ENCODE data around the gene STK39. TPM values are rescaled to one million over a fixed set of nuclear protein-coding genes. Genes with fewer than 3 reads are reported as not detected.
A peak's percentile ranks its signal among the peaks of the same experiment; 100 is the strongest.

Gene STK39
- total RNA-seq, 2 donors from 2014 or later, result 21.5 to 27.9 TPM

DNA sequence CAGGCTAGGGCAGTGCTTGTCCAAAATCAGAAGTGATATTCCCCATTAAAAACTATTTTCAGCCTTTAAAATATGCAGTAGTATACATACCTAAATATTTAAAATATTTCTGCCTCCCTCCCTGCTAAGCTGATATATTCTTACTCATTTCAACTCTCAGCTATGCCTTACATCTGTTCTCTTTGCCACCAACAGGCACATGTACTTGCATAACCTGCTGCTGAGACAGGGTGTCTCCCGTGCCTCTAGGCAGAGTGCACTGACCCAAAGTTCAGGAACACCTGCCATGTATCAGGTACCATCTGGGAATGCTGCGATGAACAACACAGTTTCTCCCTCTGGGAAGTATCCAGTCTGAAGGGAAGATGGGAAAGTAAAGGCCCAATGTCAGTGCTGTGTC is 91.7 kb downstream of the STK39 start:
- H3K36me3 Mint-ChIP-seq (ENCODE audit: low read depth), result peaks cover 18% of the 10 kb centered on the region
- H3K27ac Mint-ChIP-seq, result no peak overlapping the region
- H3K4me3 Mint-ChIP-seq, result no peak overlapping the region
- H3K9me3 Mint-ChIP-seq, result no peaks in the 10 kb centered on the region
- no peaks in the 10 kb centered on the region for H3K27me3 Mint-ChIP-seq
- no peak for ATAC-seq (replicated peaks)
- H3K4me1 Mint-ChIP-seq, result peaks cover 15% of the 10 kb centered on the region

DNA sequence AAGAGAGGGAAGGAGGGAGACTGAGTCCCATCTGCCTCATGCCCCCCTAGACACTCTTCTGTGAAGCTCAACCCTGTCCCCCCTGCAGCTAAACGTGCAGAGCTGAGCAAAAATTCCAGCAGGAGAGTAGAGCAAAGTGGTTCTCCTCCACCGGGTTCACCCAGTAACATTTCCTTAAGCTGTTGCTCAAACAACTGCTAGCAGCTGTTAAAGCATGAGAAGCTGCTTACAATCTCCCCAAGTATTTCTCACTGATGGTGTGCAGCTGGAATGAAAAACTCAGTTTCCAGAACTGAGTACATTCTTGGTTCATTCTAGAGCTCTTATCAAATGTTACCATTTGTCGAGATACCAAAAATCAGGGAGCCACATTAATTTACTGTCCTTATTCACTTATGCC is 92.3 kb downstream of the STK39 start:
- Mint-ChIP-seq H3K27me3 (no peaks in the 10 kb centered on the region), H3K9me3 (no peaks in the 10 kb centered on the region), H3K4me3 (no peak overlapping the region), H3K36me3 (ENCODE audit: low read depth) (peaks cover 18% of the 10 kb centered on the region), H3K27ac (no peak overlapping the region), H3K4me1 (peaks cover 15% of the 10 kb centered on the region)
- ATAC-seq (replicated peaks), result no peak

DNA sequence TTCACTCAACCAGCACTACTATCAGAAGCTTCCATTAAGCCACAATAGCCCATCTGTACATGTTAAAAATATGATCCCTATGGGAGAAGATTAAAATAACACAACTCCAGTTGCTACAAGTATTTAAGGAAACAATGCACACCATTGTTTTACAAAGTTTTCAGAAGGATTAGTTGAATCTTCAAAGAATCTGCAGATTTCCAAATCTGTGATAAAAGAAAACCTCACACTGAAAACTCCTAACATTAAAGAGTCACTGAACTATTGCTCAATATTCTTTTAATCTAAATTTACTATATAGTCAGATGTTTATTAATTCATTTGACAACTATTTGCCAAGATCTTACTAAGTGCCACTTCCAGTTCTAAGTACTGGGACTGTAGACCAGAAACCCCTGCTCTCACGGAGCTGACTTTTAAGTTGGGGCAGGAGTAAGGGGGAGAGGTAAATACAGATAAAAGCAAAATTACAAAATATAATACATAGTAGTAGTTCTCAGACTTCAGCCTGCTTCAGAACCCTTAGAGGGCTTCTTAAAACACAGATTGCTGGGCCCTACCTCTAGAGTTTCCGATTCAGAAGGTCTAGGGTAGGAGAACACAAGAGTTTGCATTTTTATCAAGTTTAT is 94.4 kb downstream of the STK39 start:
- peaks cover 9% of the 10 kb centered on the region for H3K36me3 Mint-ChIP-seq (ENCODE audit: low read depth)
- H3K27ac Mint-ChIP-seq, result no peak overlapping the region

DNA sequence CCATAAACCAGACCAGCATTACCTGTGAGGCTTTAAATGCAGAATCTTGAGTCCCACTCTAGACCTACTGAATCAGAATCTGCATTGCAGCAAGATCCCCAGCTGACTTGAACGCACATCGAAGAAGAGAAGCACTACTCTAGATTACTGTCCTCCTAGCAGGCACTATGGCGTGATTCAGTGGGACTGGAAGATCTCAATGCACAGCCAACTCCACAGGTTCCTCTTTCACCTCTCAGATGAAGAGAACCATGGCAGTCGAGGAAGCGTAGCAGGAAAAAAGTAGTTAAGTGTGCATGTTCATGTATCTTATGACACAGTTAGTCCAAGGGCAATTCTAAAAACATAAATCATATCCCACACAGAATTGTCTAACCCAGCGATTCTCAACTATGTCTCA is 97.4 kb downstream of the STK39 start:
- Mint-ChIP-seq H3K36me3 (ENCODE audit: low read depth) (peaks cover 5% of the 10 kb centered on the region), H3K4me3 (no peak overlapping the region), H3K27ac (no peak overlapping the region), H3K27me3 (no peaks in the 10 kb centered on the region), H3K9me3 (no peaks in the 10 kb centered on the region), H3K4me1 (peaks cover 3% of the 10 kb centered on the region)
- no peak for ATAC-seq (replicated peaks)

More for the DNA sequence above, 94.4 kb downstream of the STK39 start:
- H3K4me1 Mint-ChIP-seq, result peaks cover 12% of the 10 kb centered on the region
- ATAC-seq (replicated peaks), result no peak
- no peaks in the 10 kb centered on the region for H3K27me3 Mint-ChIP-seq
- H3K4me3 Mint-ChIP-seq, result no peak overlapping the region
- H3K9me3 Mint-ChIP-seq, result no peaks in the 10 kb centered on the region

DNA sequence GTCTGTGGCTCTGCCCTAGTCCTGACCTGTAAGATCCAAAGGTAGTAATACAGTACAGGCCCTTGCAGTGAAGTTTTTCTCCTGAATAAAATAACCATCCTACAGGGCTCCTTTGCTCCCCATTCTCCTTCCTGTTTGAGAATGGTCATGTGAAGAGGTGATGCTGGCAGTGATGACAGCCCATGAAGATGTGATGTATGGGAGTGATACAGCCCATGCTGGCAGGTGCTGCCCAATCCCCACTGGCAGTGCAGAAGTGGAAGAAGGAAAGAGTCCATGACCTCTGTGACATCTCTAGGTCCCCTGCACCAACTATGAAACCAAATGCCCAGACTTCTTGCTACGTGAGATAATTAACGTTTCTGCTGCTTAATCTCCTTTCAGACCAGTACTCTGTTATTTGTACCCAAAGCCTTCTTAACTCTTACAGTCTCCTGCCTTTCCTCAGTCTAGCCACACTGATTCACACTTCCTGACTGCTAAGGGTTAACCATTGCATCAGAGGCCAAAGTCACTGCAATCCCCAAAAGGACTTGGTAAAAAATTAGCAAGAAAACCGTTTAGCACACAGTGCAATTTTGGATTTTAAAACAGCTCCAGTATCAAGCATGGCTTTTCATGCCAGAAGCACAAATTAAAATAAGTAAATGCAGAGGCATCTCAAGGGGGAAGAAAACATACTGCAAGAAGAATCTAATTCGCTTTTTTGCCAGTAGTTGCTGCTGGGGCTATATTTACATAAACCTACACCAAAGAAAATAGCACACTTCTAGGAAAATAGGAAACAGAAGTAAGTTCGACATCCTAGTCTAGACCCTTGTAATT is 98.0 kb downstream of the STK39 start:
- H3K4me3 Mint-ChIP-seq, result no peak overlapping the region
- H3K27me3 Mint-ChIP-seq, result no peaks in the 10 kb centered on the region
- no peak for ATAC-seq (replicated peaks)
- H3K9me3 Mint-ChIP-seq, result no peaks in the 10 kb centered on the region
- no peak overlapping the region for H3K27ac Mint-ChIP-seq
- peaks cover 3% of the 10 kb centered on the region for H3K4me1 Mint-ChIP-seq
- peaks cover 5% of the 10 kb centered on the region for H3K36me3 Mint-ChIP-seq (ENCODE audit: low read depth)

DNA sequence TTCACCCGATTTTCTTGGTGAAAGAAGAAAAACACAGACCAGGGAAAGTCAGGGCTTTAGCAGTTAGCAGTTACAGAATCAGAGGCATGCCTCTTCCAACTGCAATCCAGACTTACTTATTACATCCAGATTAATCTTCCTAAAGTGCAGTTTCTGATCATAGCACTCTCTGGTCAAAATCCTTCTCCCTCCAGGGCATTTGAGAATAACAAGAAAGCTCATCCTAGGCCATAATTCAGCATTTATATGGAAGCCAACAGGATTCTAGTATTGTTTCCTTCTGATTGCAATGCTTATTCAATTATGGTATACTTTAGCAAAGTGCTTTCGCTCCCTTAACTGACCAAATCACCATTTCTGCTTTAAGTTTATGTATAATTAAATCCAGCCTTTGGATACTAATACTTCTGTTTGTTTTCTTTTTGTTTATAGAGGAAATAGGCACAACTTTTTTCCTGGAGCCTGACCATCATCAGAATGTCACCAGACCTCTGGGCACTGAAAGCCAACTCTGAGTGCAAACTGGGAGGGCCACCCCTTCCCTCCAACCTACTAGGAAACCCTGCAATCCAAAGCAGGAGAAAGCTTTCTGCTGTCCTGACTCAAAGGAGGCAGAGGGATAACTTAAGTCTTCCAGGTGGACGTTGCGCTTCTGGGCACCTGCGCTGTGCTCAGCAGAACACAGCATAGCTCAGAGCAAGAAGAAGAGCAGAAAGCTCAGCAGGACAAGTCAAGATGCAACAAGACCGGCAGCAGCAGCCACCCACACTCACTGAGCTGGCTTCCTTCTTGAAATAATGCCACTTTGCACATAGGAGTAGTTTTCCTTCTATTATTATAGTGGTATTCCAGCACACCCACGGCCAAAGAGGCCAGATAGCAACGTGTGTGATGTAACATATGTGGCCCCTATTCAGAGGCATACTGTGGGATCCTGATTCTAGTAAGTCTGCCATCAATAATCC is 99.3 kb downstream of the STK39 start:
- peaks cover 3% of the 10 kb centered on the region for H3K4me1 Mint-ChIP-seq
- peak overlapping the region; percentile 24 for H3K27ac Mint-ChIP-seq
- H3K36me3 Mint-ChIP-seq (ENCODE audit: low read depth), result no peaks in the 10 kb centered on the region
- no peak for ATAC-seq (replicated peaks)
- no peaks in the 10 kb centered on the region for H3K9me3 Mint-ChIP-seq
- H3K4me3 Mint-ChIP-seq, result no peak overlapping the region
- no peaks in the 10 kb centered on the region for H3K27me3 Mint-ChIP-seq

DNA sequence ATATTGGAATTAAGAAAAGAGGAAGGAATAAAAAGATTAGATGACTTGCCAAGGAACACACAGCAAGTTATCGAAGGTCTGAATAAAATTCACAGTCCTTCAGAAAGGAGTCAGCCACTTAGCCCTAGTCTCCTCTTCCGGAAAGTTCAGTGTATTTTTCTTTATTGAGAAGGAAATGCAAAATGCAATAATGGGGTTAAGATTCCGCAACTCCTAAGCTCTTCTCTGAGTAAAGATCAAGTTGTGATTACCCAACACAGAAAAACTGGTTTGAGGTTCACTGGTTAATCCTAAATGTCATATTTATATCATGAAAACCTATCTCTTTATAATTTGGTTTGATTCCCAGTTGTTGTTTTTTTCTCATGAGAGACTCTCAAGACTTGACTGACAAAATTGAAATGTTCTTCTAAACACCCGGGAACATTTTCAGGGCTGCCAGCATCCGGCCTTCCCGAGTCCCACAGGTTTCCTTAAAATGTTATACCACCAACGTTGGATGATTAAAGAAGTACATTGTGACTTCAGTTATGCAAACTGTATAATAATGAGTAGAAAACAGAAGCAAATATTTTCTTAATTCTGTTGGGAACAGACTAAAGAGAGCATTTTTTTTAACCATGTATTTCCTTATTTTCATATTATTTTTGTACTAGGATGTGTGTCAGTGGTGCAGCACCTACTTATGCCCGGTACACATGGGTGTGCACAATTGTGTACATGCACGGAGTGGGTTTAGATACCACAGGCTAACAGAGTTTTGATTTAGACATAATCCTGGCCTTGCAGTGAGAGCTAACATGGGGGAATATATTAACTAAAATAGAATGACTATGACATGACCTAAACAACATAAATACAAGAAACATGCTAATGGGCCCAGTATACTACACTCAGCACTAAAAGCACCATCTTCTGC is 100.2 kb downstream of the STK39 start:
- ATAC-seq (replicated peaks), result no peak
- Mint-ChIP-seq H3K27me3 (no peaks in the 10 kb centered on the region), H3K9me3 (no peaks in the 10 kb centered on the region), H3K36me3 (ENCODE audit: low read depth) (no peaks in the 10 kb centered on the region), H3K4me1 (peaks cover 3% of the 10 kb centered on the region), H3K27ac (peak overlapping the region; percentile 63), H3K4me3 (no peak overlapping the region)

DNA sequence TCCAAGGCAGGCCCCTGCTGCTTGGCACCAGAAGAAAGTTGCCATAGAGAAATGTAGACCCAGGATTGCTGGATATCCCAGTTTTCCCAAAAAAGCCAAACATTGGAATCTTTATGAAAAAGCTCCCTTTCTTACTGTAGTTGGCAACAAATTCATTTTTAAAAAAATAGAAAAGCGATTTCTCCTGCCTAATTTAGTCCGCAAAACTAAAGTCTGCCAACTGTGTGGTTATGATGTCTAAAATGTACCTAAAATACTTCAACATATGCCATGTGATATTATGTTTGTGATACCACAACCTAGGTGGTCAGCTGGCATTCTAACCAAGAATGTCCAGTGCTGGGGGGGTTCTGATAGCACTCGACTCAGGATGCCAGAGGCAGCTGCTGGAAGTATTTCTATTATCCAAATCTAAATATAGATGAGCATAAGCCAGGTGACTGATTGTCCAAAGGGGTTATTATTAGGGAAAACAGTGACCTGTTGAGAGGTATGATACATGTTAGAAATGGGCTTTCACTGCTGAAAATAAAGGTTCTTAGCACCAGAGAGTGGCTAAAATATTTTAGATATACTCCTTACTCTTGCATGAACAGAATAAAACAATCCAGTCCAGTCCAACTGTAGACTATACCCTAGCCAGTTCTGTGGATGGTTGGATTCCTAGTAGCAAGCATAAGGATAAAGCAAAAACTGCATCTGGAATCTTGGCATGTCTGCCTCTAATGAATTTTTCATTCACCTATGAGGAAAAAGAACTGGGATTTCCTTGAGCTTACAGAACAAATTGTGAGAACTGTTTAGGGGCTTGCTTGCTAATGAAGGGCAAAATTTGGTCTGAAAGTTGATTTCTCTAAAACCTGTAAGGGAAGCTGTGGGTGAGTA is 101.7 kb downstream of the STK39 start:
- H3K27ac Mint-ChIP-seq, result peak overlapping the region; percentile 63
- ATAC-seq (replicated peaks), result no peak
- H3K27me3 Mint-ChIP-seq, result no peaks in the 10 kb centered on the region
- no peak overlapping the region for H3K4me3 Mint-ChIP-seq
- no peaks in the 10 kb centered on the region for H3K9me3 Mint-ChIP-seq
- H3K4me1 Mint-ChIP-seq, result peaks cover 3% of the 10 kb centered on the region
- no peaks in the 10 kb centered on the region for H3K36me3 Mint-ChIP-seq (ENCODE audit: low read depth)

DNA sequence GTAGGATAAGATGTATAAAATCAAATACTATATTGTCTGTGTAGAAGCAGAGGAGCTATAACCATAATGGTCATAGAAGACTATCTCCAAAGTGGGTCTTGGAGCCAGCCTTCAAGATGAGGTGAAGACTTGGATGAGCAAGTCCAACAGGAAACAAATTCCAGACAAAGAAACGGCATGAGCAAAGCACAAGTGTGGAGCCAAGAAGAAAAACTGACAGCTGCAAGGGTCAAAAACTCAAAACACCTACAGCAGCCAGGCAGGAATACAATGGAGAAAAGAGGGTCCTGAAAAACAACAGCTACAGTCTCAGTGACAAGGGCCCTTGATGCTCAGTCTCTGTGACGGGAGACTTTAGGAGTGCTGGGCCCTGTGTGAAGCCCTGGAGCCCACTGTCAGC is 102.4 kb downstream of the STK39 start:
- Mint-ChIP-seq H3K27me3 (no peaks in the 10 kb centered on the region), H3K4me1 (peaks cover 3% of the 10 kb centered on the region), H3K36me3 (ENCODE audit: low read depth) (peaks cover 6% of the 10 kb centered on the region), H3K4me3 (no peak overlapping the region), H3K9me3 (no peaks in the 10 kb centered on the region), H3K27ac (no peak overlapping the region)
- ATAC-seq (replicated peaks), result no peak

DNA sequence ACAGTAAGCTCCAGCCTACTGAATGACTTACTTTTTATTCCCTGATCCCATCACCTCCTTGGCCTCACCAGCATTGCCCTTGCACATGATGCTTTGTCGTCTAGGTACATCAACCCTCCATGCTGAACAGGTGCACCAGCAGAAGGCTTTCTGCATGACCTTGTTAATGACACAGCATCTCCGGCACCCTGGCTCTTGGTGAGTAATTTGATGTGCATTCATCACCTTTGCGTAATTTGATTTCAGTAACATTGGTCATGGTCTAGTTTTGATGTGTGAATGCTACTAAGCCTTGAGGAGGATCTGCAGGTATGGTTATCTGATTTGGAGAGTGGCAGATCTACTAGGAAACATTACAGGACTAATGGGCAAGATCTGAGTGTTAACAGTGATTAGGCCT is 103.6 kb downstream of the STK39 start:
- Mint-ChIP-seq H3K36me3 (ENCODE audit: low read depth) (peaks cover 18% of the 10 kb centered on the region), H3K4me3 (no peak overlapping the region), H3K27ac (no peak overlapping the region), H3K4me1 (peaks cover 3% of the 10 kb centered on the region), H3K9me3 (no peaks in the 10 kb centered on the region), H3K27me3 (no peaks in the 10 kb centered on the region)
- peak; percentile 24 for ATAC-seq (replicated peaks)

DNA sequence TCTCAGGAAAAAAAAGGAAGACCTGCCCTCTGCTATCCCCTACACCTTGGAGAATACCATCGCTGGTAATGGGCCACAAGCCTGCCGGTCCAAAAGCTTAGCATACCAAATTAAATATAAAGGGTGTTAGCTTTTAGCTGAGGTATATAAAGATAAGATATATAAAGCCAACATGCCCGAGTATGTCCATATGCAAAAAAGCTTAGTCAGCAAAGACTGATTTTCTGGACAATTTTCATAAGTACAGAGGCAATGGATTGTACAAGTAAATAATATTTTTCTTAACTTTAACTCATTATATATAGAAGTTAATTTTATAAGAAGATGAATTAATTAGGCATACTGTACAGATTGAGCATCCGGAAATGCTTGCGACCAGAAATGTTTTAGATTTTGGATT is 106.5 kb downstream of the STK39 start:
- Mint-ChIP-seq H3K27ac (no peak overlapping the region), H3K4me3 (no peak overlapping the region), H3K9me3 (no peaks in the 10 kb centered on the region), H3K27me3 (no peaks in the 10 kb centered on the region), H3K36me3 (ENCODE audit: low read depth) (peaks cover 47% of the 10 kb centered on the region), H3K4me1 (peaks cover 9% of the 10 kb centered on the region)
- no peak for ATAC-seq (replicated peaks)

DNA sequence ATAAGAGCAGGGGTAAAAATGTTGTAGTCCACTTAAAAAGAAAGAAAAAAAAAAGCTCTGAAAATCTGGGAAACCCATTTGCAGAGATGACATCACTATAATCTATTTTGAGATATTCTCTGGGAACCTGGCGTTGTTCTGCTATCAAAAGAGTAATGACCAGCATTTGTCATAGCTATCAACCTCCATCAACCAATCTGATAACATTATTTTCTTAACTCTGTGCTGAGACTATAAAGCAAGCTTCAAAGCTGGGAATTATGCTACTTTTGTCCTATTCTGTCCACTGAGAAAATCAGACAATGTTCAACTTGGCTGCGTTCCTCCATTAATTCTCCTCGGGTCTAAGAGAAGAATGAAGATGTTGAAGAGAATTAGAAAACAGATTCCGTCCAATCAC is 107.5 kb downstream of the STK39 start:
- no peak for ATAC-seq (replicated peaks)
- Mint-ChIP-seq H3K4me1 (peaks cover 14% of the 10 kb centered on the region), H3K27ac (peak overlapping the region; percentile 28), H3K36me3 (ENCODE audit: low read depth) (peaks cover 57% of the 10 kb centered on the region), H3K4me3 (no peak overlapping the region), H3K27me3 (no peaks in the 10 kb centered on the region), H3K9me3 (no peaks in the 10 kb centered on the region)

DNA sequence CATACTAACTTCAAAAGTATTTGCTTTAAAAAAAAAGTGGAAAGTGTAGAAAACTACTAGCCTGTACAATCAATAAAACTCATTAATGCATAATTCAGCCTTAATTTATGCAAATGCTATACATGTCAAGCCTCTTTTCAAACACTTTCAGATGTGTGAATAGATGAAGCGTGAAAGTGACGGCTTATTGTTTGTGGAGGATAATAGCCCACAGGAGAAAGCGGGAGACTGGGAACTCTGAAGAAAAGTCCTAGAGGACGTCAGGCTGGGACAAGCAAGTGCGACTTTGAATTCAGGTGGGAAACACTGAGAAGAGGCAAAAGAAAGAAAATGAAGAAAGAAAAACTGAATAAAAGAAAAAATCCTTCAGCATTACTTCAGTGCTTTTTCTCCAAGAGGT is 108.5 kb downstream of the STK39 start:
- H3K4me3 Mint-ChIP-seq, result no peak overlapping the region
- no peak for ATAC-seq (replicated peaks)
- peaks cover 66% of the 10 kb centered on the region for H3K36me3 Mint-ChIP-seq (ENCODE audit: low read depth)

More for the DNA sequence above, 108.5 kb downstream of the STK39 start:
- H3K4me1 Mint-ChIP-seq, result peaks cover 14% of the 10 kb centered on the region
- no peak overlapping the region for H3K27ac Mint-ChIP-seq
- no peaks in the 10 kb centered on the region for H3K27me3 Mint-ChIP-seq
- H3K9me3 Mint-ChIP-seq, result no peaks in the 10 kb centered on the region

All from activated T-helper 17 cell treated with anti-CD3 and anti-CD28 coated beads, Interleukin-2, amount 50 U/mL, for 72 hours (primary cell).